Measurements from ENCODE around the gene HSP90B1. TPM values are rescaled to one million over a fixed set of nuclear protein-coding genes. Genes with fewer than 3 reads are reported as not detected.
A peak's percentile ranks its signal among the peaks of the same experiment; 100 is the strongest.

The HSP90B1 gene
- total and polyA plus RNA-seq, 9 of the 15 experiments (the other 6 are each of a cell fraction or from before 2014, with no cell fraction given): 196 to 719 (median 557) TPM

- TF ChIP-seq ZC3H4 (CRISPR knock-in tag; IDR thresholded peaks at IDR 0.05; ENCODE audit: borderline replicate concordance): no peak
- peak; percentile 79 for TF ChIP-seq TBP (optimal IDR thresholded peaks at IDR 0.05; ENCODE audit: low read depth, low read length)
- TF ChIP-seq ZSCAN29 (IDR thresholded peaks at IDR 0.05): no peak
- TF ChIP-seq ARNT (IDR thresholded peaks at IDR 0.05): 0 out of 4 replicates have a peak, but pooled peaks of 1 of the 2 experiments have one; percentile 2
- TF ChIP-seq BCOR (IDR thresholded peaks at IDR 0.05): 0 out of 2 replicates have a peak, but pooled peaks have one; percentile 5
- peak; percentile 67; the same call in 1 of the 2 replicates for TF ChIP-seq THAP12 (CRISPR knock-in tag; IDR thresholded peaks at IDR 0.05)
- no peak for TF ChIP-seq RCOR1 (IDR thresholded peaks at IDR 0.05; ENCODE audit: borderline replicate concordance in 1 of 2, low read depth in 2 of 2, low read length in 2 of 2)
- TF ChIP-seq ZNF24 (IDR thresholded peaks at IDR 0.05): peak; percentile 10; the same call in 1 of the 2 replicates
- TF ChIP-seq RBM34 (IDR thresholded peaks at IDR 0.05; ENCODE audit: borderline replicate concordance, insufficient read depth, low read length): no peak
- peak; percentile 63; the same call in 1 of the 2 replicates for TF ChIP-seq BRD4 (IDR thresholded peaks at IDR 0.05)
- TF ChIP-seq FIP1L1 (IDR thresholded peaks at IDR 0.05; ENCODE audit: low read depth, low read length, poor library complexity, severe bottlenecking): peak; percentile 66
- no peak for TF ChIP-seq ERF (CRISPR knock-in tag; IDR thresholded peaks at IDR 0.05)
- TF ChIP-seq SP1 (CRISPR knock-in tag; IDR thresholded peaks at IDR 0.05): peak; percentile 77; the same call in 1 of the 2 replicates
- TF ChIP-seq ZNF668 (CRISPR knock-in tag; IDR thresholded peaks at IDR 0.05): no peak
- no peak for TF ChIP-seq HOMEZ (CRISPR knock-in tag; IDR thresholded peaks at IDR 0.05)
- peak; percentile 94 for TF ChIP-seq AFF4 (CRISPR knock-in tag; IDR thresholded peaks at IDR 0.05)
- TF ChIP-seq SMARCB1 (IDR thresholded peaks at IDR 0.05; ENCODE audit: insufficient read length, low read depth): no peak
- TF ChIP-seq ZNF778 (CRISPR knock-in tag; IDR thresholded peaks at IDR 0.05): no peak
- no peak for TF ChIP-seq XRCC4 (IDR thresholded peaks at IDR 0.05; ENCODE audit: extremely low read depth, insufficient read depth, insufficient read length)
- TF ChIP-seq ZNF584 (CRISPR knock-in tag; IDR thresholded peaks at IDR 0.05; ENCODE audit: low read depth): no peak
- no peak for TF ChIP-seq ZNF57 (CRISPR knock-in tag; IDR thresholded peaks at IDR 0.05)
These were observed 35.6 kb downstream of the HSP90B1 start, which contains the start of gene TDG (continued) for GRCh38 chr12:103965590-103966504.

Measured in K562 (cell line).